Bronchial epithelial cell (primary cell): ENCODE measurements around the gene SH3BP1. TPM values are rescaled to one million over a fixed set of nuclear protein-coding genes. Genes with fewer than 3 reads are reported as not detected.

Experiments used
- DNase-seq: peaks from one replicate; pipeline ENCODE4 v3.0.0-alpha.2; 2010; ENCODE audit warnings: low read depth
- FAIRE-seq: peaks from 2 replicates; lab custom pipeline; 2011; peaks lifted over from hg19 to GRCh38; lab: Jason Lieb, UNC
- H3K27me3 ChIP-seq: 2 replicates; pipeline ENCODE4 v1.5.1; 2011; ENCODE audit warnings: low read length; ENCODE audit not compliant: control insufficient read depth, insufficient read depth
- H3K36me3 ChIP-seq: 2 replicates; pipeline ENCODE4 v1.5.1; 2011; ENCODE audit warnings: low read length; ENCODE audit not compliant: control insufficient read depth, insufficient read depth
- H3K4me3 ChIP-seq: 2 replicates; pipeline ENCODE4 v1.5.1; 2011; ENCODE audit warnings: mild to moderate bottlenecking, low read depth, low read length, control low read depth
- total RNA-seq: library from RNA; depleted of rRNA; stranded (reverse); fragments of >200 nt; gene quantifications from 2 replicates; pipeline ENCODE4 v1.2.1, GENCODE V29; 2014
- TF ChIP-seq, protein P1 (sequence below): IDR thresholded peaks from 2 replicates; pipeline ENCODE4 v1.5.1; 2011; ENCODE audit warnings: mild to moderate bottlenecking, moderate library complexity, low read length, control low read depth, inconsistent platforms; ENCODE audit not compliant: insufficient read depth, severe bottlenecking

SH3BP1 gene
- total RNA-seq, 1 donor from 2014 or later, result 15.5 TPM

DNA sequence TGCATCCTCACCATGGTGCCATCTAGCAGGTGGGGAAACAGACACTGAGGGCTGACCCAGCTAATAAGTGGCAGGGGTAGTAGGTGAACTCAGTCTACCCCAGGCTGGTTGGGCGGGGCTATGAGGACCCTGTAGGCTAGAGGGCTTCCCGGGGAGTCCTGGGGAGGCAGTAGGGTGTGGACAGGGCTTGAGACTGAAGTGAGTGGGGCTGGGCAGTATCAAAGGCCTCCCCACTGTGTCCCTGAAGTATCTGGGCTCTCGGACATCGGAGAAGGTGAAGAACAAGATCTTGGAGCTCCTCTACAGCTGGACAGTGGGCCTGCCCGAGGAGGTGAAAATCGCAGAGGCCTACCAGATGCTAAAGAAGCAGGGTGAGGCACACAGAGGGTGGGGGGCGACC lies 19.5 kb upstream of the SH3BP1 start:
- Histone ChIP-seq H3K36me3 (peaks cover 20% of the 10 kb centered on the region), H3K4me3 (no peak overlapping the region), H3K27me3 (no peaks in the 10 kb centered on the region)
- TF ChIP-seq, protein P1, sequence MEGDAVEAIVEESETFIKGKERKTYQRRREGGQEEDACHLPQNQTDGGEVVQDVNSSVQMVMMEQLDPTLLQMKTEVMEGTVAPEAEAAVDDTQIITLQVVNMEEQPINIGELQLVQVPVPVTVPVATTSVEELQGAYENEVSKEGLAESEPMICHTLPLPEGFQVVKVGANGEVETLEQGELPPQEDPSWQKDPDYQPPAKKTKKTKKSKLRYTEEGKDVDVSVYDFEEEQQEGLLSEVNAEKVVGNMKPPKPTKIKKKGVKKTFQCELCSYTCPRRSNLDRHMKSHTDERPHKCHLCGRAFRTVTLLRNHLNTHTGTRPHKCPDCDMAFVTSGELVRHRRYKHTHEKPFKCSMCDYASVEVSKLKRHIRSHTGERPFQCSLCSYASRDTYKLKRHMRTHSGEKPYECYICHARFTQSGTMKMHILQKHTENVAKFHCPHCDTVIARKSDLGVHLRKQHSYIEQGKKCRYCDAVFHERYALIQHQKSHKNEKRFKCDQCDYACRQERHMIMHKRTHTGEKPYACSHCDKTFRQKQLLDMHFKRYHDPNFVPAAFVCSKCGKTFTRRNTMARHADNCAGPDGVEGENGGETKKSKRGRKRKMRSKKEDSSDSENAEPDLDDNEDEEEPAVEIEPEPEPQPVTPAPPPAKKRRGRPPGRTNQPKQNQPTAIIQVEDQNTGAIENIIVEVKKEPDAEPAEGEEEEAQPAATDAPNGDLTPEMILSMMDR, result no peak
- FAIRE-seq (no peak), DNase-seq (no peak)

DNA sequence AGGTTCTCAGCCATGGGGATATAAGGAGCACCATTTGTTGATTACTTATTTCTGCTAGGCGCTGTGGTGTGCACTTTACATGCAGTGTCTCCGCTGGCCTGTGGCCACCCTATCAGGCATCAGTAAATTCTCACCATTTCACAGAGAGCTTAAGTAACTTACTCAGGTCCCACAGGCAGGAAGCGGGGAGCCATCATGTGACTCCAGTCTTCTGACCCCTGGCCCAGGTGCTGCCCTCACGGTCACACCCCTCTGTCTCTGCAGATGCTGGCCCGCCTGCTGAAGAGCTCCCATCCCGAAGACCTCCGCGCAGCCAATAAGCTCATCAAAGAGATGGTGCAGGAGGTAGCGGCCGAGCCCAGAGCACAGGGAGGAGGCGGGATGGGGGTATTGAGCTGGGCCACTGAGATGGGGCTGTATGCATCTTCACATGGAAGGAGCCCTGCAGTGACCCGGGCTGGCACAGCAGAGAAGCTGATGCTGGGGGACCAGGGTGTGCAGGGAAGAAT lies 18.1 kb upstream of the SH3BP1 start:
- Histone ChIP-seq H3K36me3 (peaks cover 23% of the 10 kb centered on the region), H3K4me3 (no peak overlapping the region), H3K27me3 (no peaks in the 10 kb centered on the region)
- TF ChIP-seq, protein P1, result no peak
- FAIRE-seq (no peak), DNase-seq (no peak)

DNA sequence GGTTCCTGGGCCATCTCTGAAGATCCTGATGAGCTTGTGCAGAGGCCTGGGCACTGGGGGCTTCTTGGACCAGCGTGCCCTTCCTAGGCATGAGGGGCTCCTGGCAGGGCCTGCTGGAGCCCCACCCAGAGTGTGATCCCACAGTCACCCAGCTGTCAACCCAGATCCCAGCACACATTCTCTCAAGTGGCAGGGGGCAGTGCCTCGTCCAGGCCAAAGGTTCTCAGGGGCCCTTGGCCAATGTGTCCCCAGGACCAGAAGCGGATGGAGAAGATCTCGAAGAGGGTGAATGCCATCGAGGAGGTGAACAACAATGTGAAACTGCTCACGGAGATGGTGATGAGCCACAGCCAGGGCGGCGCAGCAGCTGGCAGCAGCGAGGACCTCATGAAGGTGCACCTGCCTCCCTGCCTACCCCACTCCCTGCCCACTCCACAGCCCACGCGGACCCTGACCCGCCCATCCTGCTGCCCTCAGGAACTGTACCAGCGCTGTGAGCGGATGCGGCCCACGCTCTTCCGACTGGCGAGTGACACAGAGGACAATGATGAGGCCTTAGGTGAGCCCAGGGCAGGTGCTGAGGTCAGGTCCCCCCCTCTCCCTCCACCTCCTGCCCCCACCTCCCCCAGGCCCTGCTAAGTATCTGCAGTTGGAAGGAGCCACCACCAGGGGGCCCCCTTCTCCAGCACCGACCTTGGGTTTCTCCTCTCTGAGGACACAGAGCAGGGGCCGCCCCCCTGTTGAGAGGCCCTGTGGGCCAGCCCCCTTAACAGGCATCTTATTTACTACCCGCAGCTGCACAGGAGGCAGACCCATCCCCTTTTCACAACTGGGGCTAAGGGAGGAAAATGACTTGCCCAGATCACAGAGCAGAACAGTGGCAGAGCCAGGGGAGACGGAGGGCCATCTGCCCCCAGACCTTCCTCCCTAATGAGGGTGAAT lies 16.1 kb upstream of the SH3BP1 start:
- H3K27me3 ChIP-seq, result no peaks in the 10 kb centered on the region
- FAIRE-seq (no peak), DNase-seq (no peak)
- H3K36me3 ChIP-seq, result peaks cover 16% of the 10 kb centered on the region
- TF ChIP-seq, protein P1, result peak; percentile 68
- H3K4me3 ChIP-seq, result no peak overlapping the region

DNA sequence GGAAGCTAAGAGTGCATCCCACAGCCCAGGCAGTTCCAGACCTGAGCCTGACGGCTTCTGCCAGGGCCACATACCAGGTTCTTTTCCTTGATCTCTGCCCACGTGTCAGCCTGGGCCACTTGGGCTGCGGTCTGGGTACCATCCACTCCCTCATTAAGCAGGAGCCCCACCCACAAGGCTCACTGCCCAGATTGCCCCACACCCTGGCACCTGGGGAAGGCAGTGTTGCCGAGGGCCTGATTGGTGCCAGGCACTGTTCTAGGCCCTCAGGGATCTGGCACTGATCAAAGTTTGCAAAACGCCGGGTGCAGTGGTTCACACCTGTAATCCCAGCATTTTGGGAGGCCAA lies 15.5 kb upstream of the SH3BP1 start:
- Histone ChIP-seq H3K27me3 (no peaks in the 10 kb centered on the region), H3K4me3 (no peak overlapping the region), H3K36me3 (peaks cover 16% of the 10 kb centered on the region)
- DNase-seq, result no peak
- FAIRE-seq, result no peak
- TF ChIP-seq, protein P1, result no peak

DNA sequence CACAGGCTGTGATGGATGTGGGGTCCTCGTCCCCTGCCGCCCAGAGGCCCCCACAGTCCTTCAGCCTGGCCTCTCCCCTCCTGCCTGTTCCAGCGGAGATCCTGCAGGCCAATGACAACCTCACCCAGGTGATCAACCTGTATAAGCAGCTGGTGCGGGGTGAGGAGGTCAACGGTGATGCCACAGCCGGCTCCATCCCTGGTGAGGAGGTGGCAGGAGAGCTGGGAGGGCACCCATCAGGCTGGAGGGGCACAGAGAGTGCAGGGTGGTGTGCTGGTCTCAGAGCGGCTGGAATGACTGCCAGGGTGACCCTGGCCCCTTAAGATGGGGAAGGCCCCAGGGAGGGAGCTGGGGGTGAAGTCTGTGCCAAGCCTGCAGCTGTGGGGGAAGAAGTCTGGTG lies 14.6 kb upstream of the SH3BP1 start:
- TF ChIP-seq, protein P1, result no peak
- no peak for FAIRE-seq

More for the DNA sequence above, 14.6 kb upstream of the SH3BP1 start:
- peaks cover 16% of the 10 kb centered on the region for H3K36me3 ChIP-seq
- DNase-seq, result no peak
- H3K4me3 ChIP-seq, result no peak overlapping the region
- no peaks in the 10 kb centered on the region for H3K27me3 ChIP-seq
